Measurements from ENCODE around the gene FAM168A.

The FAM168A gene

GRCh38 chr11:73401217-73401923, 196.5 kb downstream of the FAM168A start:
- no peak for DNase-seq (ENCODE audit: low spot score)

DNA sequence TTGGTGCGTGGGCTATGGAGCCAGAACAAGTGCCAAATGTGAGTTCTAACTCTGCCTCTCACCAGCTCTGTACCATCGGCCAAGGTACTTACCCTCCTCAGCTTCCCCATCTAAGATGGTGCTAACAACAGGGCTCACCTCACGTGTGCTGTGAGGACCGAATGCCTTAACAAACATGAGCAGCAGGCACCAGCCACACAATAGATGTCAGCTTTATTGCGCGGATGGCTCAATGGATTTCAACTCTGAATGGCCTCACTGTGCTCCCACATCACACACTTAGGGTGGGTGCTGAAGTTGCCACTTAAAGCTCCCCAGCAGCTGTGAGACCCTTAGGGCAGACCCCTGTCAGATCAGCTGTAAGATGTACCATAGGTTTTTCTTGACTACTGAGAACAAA, 197.6 kb downstream of the FAM168A start:
- DNase-seq (ENCODE audit: low spot score), result no peak

GRCh38 chr11:73399636-73400035, 198.3 kb downstream of the FAM168A start:
- DNase-seq (ENCODE audit: low spot score), result no peak

DNA sequence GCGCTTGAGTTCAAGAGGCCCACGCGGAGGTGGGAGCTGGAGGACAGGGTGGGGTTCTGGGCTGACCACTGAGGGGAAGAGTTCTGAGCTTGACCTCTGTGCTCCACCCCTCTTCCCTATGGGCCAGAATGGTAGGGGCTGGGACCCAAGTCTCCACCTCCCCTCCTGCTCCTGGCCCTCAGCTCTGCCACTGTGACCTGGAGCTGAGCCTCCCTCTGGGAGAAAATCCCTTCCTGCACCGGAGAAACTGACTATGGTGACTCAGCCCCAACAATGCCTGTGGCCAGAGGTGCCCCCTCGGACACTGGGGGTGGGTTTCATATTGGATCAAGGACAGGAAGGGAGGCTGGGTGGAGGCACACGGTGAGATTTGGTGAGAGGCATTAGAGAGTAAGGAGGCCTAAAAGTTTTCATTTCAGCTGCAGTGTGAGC, 198.7 kb downstream of the FAM168A start:
- DNase-seq (ENCODE audit: low spot score), result no peak

- no peak for DNase-seq (ENCODE audit: low spot score)
Observed at GRCh38 chr11:73398721-73399120, 199.2 kb downstream of the FAM168A start.

GRCh38 chr11:73398132-73398526, 199.8 kb downstream of the FAM168A start:
- no peak for DNase-seq (ENCODE audit: low spot score)

- no peak for DNase-seq (ENCODE audit: low spot score)
Observed at GRCh38 chr11:73397468-73398131, 200.3 kb downstream of the FAM168A start.

DNA sequence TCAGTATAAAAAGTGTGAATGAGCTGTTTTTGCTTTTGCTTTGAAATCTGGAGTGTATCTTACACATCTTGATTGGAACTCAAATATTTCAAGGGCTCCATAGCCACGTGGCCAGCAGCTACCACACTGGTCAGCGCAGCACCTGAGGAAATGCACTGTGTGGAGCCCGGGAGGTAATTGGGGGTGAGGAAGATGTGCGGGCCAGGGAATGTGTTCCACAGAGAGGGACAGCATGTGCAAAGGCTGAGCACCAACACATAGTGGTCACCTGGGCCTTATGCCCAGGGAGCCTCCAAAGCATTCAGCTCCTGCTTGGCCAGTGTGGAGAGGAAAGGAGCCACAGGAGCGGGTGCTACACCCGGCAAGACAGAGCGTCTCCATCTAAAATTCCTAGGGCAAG, 200.9 kb downstream of the FAM168A start:
- no peak for DNase-seq (ENCODE audit: low spot score)

DNA sequence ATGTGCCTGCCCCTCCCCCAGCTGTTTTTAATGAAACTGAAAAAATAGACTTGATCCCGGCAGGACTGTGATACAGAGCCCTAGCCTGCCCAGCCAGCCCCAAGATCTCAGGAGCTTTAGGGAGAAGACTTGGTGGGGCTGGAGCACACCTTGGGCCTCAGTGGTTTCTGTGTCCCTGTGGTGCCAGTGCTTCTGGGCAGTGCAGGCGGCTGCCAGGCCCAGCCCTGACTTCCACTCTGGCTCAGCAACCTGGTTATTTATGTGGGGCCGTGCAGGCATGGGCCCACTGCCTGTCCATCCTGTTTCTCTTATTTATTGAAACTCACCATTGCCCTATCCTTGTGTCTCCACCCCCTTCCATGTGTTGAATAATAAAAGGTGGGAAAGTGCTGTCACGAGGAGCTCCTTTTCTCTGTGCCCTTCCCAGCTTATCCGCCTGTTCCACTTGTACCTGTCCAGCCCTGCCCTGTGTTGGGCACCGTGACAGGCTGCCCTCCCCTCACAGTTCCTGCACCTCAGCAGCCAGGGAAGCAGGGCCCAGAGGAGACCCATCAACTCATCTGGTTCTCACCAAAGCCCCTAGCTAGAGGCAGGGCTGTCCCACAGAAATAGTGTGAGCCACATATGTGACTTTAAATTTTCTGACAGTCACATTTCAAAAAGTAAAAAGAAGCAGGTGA, 201.5 kb downstream of the FAM168A start:
- DNase-seq (ENCODE audit: low spot score), result no peak

- no peak for DNase-seq (ENCODE audit: low spot score)
Observed at GRCh38 chr11:73395297-73396208, 202.4 kb downstream of the FAM168A start.

DNA sequence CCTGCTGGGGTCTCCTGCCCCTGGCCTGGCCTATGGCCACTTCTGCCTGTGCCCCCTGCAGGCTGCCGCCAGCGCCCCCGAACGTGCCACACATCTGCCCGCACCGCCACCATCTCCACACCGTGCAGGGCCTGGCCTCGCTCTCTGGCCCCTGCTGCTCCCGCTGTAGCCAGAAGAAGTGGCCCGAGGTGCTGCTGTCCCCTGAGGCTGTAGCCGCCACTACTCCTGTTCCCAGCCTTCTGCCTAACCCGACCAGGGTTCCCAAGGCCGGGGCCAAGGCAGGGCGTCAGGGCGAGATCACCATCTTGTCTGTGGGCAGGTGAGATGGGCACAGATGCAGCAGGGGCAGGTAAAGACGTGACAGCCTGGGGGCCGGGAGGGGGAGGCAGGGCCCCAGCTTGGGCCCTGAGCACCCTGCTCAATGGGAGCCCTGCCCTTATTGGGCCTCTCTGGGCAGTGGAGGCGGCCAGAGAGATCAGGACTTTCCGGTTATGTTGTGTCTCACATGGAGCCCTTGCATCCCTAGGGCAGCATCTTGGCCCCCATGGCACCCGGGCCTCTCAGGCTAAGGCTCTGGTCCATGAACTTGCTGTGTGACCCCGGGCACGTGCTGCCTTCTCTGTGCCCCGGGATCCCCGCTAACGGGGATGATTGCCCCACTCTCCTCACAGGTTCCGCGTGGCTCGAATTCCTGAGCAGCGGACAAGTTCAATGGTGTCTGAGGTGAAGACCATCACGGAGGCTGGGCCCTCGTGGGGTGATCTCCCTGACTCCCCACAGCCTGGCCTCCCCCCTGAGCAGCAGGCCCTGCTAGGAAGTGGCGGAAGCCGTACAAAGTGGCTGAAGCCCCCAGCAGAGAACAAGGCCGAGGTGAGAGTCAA, 203.3 kb downstream of the FAM168A start:
- DNase-seq (ENCODE audit: low spot score), result no peak

DNA sequence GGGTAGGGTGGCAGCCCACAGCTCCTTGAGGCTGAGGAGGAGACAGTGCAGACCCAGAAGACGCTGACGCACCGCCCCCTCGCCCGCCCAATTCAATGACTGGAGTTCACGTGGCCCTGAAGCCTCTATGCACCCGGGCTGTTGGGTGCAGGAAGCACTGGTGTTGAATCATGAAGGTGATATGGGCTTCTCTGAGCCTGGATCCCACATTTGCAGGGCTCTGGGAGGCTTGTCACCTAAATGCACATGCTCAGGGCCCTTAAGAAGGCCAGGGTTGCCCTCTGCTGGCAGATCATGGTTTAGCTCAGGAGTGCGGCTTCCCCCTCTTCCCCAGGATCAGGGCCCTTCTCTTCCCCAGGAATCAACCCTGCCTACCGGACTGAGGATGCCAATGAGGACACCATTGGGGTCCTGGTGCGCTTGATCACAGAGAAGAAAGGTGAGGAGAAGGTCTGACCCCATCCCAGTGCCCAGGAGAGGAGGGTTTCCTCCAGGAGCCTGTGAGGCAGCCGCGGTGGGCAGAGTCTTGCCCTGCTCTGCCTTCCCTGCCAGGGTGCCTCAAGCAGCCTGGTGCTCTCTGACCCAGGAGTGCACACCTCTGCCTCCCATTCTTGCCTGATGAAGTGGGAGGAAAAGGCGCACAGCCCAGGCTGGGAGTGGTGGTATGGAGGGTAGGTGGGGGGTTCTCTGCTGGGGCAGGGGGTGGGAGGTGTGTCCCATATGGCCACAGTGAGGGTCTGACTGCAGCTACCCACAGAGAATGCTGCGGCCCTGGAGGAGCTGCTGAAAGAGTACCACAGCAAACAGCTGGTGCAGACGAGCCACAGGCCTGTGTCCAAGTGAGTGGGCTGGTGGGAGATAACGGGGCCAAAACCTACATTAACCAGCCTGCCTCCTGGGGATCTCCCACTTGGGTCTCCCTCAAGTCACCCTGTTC, 204.2 kb downstream of the FAM168A start:
- peak; percentile 82 for DNase-seq (ENCODE audit: low spot score)

DNA sequence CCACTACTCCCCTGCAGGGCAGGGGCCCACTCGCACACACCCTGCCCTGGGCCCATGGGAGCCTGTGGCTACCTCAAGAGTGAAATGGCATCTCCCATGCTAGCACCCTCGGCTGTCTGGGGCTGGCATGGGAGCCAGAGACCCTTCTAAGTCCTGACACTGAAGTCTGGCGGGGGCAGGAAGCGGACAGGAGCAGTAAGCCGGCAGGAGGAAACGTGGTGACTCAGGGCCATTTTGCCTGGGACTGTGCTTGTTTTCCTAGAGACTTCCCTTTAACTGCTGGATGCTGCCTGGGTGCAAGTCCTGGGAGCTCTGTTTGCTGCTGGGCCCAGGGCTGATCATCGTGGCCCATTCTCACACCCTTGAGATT, 204.9 kb downstream of the FAM168A start:
- DNase-seq (ENCODE audit: low spot score), result no peak

DNA sequence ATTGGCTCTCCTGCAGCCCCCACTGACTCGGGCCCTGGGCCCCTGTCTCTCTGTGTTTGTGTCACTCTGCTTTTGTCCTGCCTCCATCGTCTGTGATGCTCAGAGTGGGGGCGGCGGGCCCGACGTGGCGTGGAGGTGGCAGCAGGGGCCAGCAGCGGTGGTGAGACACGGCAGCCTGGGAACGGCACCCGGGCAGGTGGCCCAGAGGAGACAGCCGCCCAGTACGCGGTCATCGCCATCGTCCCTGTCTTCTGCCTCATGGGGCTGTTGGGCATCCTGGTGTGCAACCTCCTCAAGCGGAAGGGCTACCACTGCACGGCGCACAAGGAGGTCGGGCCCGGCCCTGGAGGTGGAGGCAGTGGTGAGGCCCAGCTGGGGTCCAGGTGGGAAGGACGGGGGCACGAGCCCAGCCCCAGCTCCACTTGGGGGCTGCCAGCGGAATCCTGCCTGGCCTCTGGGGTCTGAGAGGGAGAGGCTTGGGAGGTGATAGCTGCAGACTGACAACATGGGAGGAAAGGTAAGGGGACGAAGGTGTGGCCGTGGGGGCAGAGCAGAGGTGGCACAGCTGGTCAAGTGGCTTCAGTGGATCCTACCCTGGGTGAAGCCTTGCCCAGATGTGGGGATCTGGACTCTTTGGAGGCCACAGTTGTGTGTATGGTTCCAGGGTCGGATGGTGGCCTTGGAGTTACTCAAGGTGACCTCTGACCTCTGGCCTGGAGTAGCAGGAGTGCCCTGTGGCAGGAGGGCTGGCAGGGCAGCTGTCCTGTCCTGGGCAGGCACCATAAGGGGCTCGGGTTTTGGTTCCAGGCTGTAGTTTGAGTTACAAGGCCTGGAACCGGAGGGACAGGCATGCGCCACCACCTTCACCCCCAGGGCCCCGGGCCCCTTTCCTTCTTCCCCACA, 205.6 kb downstream of the FAM168A start:
- no peak for DNase-seq (ENCODE audit: low spot score)

DNA sequence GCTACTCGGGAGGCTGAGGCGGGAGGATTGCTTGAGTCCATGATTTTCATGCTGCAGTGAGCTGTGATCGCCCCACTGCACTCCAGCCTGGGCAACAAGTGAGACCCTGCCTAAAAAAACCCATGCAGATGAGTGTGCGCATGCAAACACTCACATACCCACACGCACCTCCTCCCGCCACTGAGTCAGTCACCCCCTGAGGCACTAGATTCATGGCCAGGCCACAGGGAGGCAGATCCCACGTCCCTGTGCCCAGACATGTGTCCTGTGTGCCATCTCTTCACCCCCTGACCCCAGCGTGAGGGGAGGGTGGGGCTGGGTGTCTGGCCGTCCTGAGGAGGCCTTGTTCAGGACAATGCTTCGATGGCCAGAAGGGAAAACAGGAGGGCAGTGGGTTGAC, 206.2 kb downstream of the FAM168A start:
- no peak for DNase-seq (ENCODE audit: low spot score)

DNA sequence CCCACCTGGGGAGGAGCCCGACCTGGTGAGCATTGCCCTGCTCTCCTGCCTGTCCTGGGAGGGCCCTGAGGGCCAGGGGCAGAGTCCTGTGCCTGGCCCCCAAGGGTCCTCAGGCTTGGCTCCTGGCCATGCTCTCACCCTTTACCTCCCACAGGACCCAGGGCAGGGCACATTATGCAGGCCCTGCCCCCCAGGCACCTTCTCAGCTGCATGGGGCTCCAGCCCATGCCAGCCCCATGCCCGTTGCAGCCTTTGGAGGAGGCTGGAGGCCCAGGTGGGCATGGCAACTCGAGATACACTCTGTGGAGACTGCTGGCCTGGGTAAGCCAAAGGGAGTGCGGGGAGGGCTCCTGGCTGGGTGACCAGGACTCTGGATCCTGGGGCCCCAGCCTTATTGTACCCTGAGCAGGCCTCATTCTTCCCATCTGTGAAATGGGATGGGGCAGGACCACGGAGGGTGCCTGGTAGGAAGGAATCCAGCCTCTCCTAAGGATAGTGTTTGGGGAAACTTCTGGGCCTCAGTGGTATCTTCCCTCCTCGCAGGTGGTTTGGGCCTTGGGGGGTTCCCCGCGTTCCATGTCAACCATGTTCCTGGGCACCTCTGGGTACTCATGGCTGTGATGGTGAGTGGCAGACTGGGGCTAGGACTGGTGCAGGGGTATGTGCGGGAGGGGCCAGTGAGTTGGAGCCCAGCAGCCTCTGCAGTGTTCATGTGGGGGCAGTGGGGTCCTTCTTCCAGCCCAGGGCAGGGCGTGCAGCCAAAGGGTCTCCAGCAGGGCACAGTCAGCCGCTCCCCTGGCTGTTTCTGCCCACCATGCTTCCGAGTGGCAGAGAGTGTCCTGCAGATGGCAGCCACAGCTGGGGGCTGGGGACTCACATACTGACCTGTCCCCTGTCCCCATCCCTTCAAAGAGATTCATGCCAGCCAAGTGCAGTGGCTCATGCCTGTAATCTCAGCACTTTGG, 207.0 kb downstream of the FAM168A start:
- no peak for DNase-seq (ENCODE audit: low spot score)

GRCh38 chr11:73389916-73390315, 208.0 kb downstream of the FAM168A start:
- no peak for DNase-seq (ENCODE audit: low spot score)

DNA sequence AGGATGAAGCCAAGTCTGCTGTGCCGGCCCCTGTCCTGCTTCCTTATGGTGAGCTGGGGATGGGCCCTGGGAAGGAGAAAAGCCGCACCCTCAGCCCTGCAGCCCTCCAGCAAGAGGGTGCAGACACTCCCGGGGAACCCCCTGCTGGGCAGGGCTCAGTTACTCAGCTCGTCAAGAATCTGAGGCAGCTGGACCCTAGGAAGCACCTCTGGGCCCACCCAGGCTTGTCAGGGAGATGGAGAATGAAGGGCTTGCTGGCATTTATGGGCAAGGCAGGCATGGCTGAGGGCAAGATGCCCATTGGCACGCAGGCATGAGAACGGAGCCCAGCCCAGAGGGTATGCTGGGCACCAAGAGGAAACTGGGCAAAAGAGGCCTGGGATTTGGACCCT, 208.8 kb downstream of the FAM168A start:
- no peak for DNase-seq (ENCODE audit: low spot score)

All from left forelimb (tissue), 1 donor.